HG03159 (cell line): ENCODE data around the gene MRPS27.

Experiments
- ATAC-seq: cut with Tn5 transposase; IDR thresholded peaks from one replicate; pipeline ENCODE4 v1.9.1; 2021; ENCODE audit warnings: mild to moderate bottlenecking, moderate library complexity; ENCODE audit not compliant: unreplicated experiment

The MRPS27 gene

DNA sequence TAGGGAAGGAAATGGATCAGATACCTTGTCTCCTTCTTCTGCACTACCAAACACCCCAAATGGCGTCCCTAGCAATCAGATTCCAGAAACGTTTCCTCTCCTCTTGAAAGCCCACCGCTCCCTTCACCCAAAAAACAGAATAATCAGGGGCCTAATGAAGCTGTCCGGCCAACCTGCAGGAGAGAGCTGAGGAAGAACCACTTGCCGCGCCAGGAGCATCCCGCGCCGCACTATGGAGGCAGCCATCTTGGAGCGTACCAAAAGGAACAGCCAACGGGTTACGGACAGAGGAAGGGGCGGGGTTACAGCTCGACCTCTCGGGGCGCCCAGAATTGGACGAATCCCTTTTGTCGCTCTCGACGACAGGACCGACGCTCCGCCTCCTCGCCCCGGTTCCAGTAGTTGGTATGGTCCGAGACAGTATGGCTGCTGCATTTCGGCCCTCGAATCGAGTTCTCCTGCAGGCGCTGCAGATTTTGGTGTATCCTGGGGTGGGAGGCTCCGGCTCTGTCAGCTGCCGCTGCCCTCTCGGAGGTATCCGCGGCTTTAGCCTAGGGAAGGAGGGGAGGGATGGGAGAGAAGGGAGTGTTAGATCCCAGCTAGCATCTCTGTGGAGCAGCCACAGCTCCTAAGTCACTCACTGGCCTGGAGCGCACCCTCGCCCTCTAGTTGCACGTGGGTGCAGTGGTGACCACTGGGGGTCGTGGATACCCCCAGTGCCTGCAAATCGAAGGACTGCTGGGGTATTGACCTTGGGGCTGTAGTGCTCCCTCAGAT lies at the start of gene MRPS27, which contains the start of gene PTCD2:
Gene MRPS27 (minus strand): TSS at position 265 of the 777 bp plus-strand sequence. CDS start 19 bp downstream, at position 246.
Gene PTCD2 (plus strand): TSS at position 398 of the 777 bp plus-strand sequence. CDS start 10 bp downstream, at position 408.
- peak; percentile 99 for ATAC-seq

DNA sequence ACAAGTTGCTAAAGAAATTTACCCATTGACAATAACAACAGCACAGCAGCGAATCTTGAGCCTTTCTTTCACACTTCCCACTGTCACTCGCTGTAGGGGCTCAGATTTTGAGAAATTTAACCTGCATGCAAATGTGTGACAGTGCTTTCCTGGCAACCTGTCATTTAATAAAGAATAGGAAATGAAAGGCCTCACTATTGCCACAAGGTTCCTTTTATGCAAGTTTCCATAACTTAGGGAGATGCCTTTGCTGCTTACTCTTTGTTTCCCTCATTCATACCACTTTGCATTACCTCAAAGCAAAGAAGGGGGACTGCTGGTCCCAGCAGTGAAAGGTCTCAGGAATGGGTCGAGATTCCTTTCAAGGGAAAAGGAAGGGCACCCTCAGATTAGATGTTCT lies 49.7 kb upstream of the MRPS27 start:
- ATAC-seq = no peak

DNA sequence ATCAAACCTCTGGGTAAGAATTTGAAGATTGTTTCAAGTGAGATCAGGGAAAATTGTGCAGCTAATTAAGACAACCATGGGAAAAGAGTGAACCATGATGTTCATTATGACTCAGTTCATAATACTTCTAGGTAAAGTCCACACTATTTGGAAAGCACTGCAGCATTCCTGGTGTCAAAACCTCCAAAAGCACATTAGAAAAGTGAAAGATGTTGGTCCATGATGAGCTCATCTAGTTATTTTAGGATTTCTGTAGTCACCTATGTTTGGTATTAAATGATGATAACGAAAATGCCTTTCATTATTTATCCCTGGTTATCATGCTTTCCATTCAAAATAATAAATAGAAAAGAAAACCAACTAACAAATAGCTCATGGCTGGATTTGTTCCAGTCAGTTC lies 49.3 kb upstream of the MRPS27 start:
- no peak for ATAC-seq

DNA sequence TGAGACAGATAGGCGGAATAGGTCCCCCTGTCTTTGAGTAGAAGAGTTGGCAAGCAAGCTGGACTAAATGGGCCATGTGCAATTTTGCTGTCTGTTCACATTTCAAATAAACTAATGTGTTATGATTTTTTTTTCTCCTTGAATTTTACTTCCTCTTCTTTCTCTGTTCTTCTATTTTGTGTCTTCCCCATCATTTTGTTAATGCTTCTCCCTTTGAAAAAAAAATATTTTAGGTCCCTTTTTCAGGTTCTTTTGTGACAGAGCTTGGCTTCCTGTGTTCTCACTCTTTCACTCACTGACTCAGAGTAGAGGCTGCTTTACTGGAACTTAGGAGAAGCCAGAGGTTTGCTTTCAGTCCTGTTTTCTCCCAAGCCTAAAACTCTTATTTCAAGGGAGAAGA lies 48.2 kb upstream of the MRPS27 start:
- no peak for ATAC-seq

DNA sequence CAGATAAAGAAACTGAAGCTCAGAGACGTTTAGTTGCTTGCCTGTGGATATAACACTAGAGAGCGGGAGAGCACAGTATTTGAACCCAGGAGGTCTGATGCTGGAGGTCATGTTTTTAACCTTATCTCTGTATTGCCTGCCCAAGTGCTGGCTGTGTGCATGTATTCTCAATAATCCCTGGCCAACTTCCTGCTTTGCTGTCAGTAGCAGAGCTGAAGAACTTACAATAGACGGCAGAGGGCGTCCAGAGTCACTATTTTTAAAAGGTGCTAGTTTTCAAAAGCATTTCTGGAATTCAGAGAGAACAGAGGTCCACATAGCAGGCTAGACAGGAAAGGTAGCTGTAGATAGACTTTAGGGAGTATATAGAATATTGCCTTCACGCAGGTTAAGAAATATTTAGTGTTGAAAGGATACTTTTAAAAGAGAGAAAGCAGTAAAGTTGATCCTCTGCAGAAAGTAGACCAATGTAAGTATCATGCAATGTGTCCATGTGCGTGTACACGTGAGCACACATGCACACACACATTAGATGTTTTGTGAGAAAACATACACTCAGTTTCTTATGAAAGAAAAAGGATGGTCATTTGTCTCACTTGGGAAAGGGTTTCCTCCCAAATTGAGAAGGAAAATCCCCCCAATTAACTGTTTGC lies 46.4 kb upstream of the MRPS27 start:
- peak; percentile 86 for ATAC-seq

DNA sequence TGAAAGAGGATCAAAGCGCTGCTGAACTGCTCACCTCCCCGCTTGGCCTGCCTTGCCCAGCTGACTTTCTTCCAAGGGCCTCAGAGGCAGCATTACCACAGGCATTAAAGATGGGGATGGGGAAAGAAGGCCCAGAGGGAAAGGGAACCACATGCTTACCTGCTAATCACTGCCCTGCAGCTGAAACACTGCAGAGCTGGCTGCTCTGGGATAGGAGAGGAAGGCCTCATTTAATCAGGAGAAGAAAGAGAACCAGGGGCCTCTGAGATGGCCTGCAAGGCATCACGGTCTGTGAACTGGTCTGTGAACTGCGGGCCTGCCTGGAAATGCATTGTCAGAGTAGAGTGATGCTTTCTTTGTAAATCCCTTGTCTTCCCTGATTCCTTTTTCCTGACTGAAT lies 44.9 kb upstream of the MRPS27 start:
- ATAC-seq = no peak

DNA sequence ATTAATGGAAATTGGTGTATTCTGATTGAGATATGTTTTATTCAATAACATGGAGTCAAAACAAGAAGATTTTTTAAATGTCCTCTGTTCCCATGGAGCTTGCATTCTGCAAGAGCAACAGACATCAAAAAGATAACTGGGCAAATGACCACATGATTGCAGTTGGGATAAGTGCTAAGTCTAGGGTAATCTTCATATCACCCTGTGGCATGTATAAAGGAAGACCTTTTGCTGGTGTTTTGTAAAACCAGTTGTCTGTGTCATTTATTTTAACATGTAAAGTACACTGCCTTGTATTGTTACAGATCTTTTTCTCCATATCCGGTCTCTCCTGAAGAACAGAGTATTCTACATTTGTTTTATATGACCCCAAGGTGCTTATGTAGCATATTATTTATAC lies 44.1 kb upstream of the MRPS27 start:
- ATAC-seq = no peak

DNA sequence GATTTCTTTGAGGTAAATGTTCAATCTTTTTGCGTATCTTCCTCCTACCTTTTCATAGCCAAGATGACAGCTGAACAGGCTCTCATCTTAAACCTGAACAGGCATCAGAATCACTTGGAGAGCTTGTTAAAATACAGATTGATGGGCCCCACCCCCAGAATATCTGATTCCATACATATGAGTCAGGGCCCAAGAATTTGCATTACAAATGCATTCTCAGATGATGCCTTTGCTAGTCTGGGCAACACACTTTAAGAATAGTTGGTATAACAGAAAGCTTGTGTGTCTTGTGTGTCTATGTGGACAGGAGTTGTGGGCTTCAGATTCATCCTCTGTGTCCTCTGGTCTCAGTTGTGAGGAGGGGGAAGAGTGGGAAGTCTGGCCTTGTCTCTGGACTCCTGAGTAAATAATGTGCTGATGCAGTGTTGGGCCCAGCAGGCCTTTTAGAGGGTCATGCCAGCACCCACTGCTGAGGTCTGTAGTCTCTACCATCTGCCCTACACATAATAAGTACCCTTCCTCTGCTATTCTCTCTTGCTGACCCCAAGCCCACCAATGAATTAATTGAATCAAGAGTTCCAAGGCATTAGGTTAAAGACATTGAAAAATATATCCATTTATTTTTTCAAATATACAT lies 43.2 kb upstream of the MRPS27 start:
- no peak for ATAC-seq

DNA sequence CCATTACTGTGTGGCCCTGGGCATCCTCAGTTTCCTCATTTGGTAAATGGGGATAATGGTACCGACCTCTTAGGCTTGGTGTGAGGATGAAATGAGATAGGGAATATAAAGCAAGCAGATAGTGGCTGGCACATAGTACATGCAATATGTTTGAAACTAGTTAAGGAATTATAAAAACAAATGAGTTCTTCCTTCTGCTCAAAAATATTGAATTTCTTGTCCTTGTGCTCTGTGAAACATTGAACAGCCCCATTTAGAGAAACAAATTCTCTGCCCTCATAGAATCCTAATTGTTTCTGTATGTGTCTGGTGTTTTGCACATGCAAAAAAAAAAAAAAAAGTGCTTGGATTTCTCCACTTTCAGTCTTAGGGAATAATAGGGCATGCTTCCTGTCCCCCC lies 39.8 kb upstream of the MRPS27 start:
- ATAC-seq = no peak

DNA sequence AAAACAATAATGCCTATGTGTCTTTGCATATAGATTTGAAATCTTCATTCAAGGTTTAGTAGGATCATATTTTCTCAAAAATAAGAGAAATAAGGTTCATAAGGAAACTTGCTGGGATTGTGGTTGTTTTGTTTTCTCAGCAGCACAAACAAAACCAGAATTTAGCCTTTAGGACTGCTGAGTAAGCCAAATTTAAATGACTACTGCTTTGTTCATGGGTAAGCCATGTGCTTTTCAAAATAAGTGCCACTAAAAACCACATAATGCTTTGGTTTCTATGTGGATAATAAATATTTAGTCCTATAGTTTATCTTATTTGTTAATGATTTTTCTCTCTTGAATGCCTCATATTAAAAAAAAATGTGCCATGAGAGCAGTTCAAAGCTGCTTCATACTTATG lies 38.9 kb upstream of the MRPS27 start:
- no peak for ATAC-seq

DNA sequence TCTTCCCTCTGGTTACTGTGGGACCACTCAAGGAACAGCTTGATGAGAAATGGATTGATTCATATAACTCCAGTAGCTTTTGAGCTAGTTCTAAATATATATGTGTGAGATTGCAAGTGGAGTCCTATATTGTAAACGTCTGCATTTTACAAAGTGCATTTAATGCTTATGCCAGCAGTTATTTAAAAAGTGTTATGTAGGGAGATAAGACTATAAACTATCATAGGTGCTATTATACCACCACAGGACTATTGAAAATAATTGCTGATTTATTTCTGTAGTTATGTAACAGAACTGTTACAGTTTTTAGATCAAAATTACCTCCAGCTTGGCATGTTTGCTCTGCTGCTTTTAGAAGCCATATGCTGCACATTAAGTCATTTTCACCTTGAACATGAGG lies 36.3 kb upstream of the MRPS27 start:
- no peak for ATAC-seq

DNA sequence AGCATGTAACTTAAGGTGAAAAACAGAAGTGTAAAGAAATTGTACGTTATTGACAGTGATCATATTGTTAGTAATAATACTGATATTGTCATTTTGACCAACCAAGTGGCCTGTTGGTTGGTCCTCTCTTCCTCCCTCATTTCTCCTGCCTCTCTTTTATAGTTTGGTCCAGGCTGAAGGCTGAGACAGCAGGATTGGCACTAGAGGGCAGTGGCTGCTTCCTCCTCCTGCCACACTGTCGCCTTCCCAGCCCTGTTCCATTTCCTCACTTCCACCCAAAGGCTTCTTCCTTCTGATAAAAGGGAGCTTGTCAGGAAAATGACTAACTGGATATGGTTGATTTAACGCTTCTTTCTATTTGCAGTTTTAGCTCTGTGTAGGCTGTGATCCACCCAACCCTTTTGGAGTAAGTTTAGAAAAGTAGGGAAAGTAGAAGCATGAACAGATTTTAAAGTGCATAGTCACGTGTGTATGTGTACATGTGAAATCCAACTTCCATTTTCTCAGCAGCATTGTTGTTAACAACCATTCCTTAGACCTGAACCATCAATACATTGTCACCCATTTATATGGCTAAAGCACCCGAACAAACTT lies 35.8 kb upstream of the MRPS27 start:
- no peak for ATAC-seq

DNA sequence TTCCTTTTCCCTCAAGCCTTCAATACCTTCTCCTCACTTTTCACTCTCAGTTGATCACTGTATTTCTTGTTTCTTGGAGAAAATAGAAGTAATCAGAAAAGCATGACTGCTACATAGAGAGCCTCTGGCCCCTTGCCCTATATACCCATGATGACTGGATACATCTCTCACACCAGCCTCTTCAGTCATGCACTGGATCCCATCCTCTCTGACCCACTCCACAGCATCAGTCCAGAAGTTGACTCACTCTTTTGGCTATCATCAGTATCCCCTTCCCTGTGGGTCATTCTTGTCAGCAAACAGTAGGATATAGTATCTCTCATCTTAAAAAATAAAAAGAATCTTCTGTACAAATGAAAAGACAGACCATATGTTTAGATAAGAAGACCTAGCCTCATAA lies 33.0 kb upstream of the MRPS27 start:
- ATAC-seq = no peak

DNA sequence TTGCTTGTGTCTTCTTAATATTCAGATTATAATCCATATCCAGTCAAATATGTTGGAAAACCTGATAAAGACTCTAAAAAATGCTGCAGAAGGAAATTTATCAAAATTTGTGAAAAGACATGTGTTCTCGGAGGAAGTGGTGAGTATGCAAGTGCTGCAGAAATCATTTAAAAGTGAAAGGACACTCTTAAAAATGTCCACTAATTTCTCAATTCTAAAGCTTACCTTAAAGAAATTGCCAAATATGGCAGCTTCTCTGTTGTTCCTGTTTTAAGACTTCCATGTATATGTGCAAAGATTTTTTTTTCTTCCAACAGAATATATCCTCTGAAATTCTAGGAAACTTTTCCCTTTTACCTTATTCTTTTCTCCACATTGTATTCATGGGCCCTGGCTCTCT lies 32.6 kb upstream of the MRPS27 start:
- ATAC-seq = no peak

DNA sequence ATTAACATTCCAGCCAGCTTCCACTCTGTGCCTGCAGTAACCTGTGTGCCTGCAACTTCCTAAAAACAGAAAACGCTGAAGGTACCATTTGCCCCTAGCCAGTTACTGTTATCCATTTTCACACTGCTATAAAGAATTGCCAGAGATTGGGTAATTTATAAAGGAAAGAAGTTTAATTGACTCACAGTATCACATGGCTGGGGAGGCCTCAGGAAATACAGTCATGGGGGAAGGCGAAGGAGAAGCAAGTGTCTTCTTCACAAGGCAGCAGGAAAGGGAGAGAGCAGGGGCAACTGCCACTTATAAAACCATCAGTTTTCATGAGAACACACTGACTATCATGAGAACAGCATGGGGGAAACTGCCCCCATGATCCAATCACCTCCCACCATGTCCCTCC lies 31.3 kb upstream of the MRPS27 start:
- no peak for ATAC-seq

DNA sequence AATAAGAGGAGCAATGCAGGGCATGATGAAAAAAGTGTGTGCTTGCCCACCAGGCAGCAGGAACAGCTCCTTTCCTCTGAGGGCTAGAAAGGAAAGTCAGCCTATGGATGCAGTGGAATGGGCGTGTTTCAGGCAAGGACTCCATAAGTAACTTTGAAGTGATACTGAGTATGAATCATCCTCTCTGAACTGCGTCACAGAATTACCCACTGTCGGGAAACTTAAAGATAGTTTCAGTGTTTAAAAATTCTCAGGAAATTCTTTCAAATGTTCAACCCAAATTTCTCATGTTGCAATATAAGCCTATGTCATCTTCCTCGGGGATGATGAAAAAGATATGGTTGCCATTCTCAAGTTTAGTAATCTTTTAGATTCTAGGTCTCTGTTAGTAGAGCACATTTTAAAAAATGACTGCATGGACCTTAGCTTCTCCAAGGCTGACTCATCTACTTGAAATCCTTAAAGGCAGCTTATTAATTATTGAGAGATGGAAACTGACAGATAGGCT lies 27.8 kb upstream of the MRPS27 start:
- ATAC-seq = no peak

DNA sequence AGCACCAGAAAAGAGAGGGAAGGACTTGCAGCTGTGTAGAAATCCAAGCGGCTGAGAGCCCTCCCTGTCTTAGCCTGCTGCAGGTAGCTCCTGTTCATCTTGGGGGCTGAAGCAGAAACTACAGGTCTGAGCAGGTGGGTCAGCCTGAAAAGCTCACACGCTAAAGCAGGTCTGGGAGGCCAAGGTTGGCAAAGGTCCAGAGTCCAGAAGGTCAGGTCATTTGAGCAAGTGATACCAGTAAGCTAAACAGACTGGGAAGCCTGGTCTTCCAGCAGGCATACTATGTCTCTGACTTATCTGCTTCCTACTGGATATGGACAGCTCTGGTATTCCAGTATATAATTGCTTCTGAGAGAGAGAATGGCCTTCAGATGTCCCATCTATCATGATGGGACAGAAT lies 26.4 kb upstream of the MRPS27 start:
- ATAC-seq = no peak

DNA sequence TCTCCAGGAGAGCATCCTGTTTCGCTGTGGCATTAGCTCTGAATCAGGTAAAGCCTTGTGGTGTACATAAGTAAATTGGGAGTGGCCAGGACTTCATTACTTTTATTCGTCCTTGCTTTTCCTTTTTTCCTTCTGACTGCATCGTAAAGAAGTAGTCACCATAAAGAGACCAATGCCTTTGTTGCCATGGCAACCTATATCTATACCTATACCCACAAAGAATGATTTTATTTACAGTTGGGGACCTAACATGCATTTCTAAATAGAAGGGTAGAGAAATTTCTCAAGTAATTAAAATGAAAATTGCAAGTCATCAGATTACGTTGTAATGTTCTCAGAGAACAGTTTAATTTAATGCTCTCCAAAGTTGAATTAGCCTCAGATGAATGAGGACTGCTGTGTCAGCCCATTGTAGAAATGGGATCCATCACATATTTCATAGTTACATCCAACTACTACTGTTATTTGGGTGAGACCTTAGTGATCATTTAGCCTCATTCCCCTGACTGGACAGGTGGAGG lies 18.7 kb upstream of the MRPS27 start:
- no peak for ATAC-seq

DNA sequence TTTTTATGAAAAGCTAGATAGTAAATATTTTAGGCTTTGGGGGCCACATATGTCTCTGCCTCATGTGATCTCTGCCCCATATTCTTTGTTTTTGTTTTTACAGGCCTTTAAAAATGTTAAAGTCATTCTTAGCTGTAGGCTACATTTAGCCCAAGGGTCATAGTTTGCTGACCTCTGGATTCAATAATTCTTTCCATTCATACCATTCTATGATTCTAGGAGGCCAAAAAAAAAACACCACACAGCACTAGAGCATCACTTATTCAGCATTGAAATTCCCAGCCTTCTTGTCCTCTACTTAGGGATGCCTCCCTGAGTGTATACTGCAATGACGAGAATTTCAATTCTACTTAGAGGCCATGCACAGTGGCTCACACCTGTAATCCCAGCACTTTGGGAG lies 17.1 kb upstream of the MRPS27 start:
- no peak for ATAC-seq

DNA sequence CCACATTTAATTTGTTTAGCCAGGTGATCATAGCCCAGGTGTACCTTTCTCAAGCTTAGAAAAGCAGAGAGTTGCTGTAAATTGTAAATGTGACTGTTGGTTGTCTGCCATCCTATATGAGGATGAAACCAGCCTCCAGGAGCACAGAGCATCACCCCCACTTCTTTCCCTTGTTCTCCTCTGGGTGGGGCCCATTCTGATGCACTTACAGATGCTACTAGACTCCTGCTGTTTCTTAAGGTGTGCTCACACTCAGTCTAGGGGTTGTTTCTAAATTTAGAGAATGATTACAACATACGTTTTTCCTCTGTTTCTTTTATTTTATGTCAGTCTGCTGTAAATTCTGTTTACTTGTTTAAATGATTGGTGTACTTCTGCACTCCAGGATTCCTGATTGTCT lies 10.7 kb upstream of the MRPS27 start:
- no peak for ATAC-seq

DNA sequence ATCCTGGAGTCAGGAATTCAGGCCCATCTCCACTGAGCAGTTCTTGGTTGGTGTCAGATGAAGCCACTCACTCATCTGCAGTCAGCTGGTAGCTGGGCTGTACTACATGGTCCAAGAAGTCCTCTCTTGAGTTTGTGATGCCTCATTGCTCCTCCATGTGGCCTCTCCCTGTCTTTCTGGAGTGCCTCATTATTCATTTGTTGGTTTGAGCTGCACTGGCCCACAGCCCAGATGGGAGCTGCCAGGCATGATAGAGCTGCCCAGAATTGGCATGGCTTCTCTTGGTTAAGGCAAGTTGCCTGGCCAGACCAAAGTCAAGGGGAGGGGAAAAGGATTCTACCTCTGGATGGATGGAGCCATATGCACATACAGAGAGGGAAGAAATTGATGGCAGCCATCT lies 8.1 kb upstream of the MRPS27 start:
- no peak for ATAC-seq
